Measurements from ENCODE around the gene RIPK4. TPM values are rescaled to one million over a fixed set of nuclear protein-coding genes. Genes with fewer than 3 reads are reported as not detected.

Gene RIPK4
- total and polyA plus RNA-seq, 7 donors = 0.01 TPM; not detected in 6

GRCh38 chr21:41707231-41707959 is 59.5 kb downstream of the RIPK4 start:
- DNase-seq (no peak), ATAC-seq (no peak)
- Histone ChIP-seq H3K9me3 (no peaks in the 10 kb centered on the region), H3K27ac (no peak overlapping the region), H3K4me3 (no peak overlapping the region), H3K4me1 (no peaks in the 10 kb centered on the region), H3K36me3 (ENCODE audit: insufficient read depth in 1 of 2, low read depth in 1 of 2) (no peaks in the 10 kb centered on the region), H3K27me3 (ENCODE audit: insufficient read depth in 3 of 3, low read length in 2 of 3) (peaks cover 0 to 7% (median 0%) of the 10 kb centered on the region in 3 donors)
- WGBS, 3 donors = 37 to 51% (median 38%) methylated on average over 6 of the region's 6 CpGs
- intact Hi-C loops (cut with DNase I) = no loop called here
- TF ChIP-seq CTCF (IDR thresholded peaks at IDR 0.05) = no peak

GRCh38 chr21:41706678-41707077 is 60.2 kb downstream of the RIPK4 start:
- Histone ChIP-seq H3K9me3 (no peaks in the 10 kb centered on the region), H3K4me1 (no peaks in the 10 kb centered on the region), H3K4me3 (no peak overlapping the region), H3K36me3 (ENCODE audit: insufficient read depth in 1 of 2, low read depth in 1 of 2) (no peaks in the 10 kb centered on the region), H3K27ac (no peak overlapping the region), H3K27me3 (ENCODE audit: insufficient read depth in 3 of 3, low read length in 2 of 3) (no peaks in the 10 kb centered on the region)
- DNase-seq (no peak), ATAC-seq (no peak)
- TF ChIP-seq CTCF (IDR thresholded peaks at IDR 0.05) = no peak
- WGBS, 3 donors = 60 to 67% (median 66%) methylated on average over 3 of the region's 3 CpGs
- intact Hi-C loops (cut with DNase I) = no loop called here

GRCh38 chr21:41706263-41706639 is 60.6 kb downstream of the RIPK4 start:
- 64 to 89% (median 74%) methylated on average over 4 of the region's 4 CpGs for WGBS, 3 donors
- ATAC-seq (no peak), DNase-seq (peak in 1 of 2 donors; percentile 32)
- Histone ChIP-seq H3K4me3 (no peak overlapping the region), H3K4me1 (no peaks in the 10 kb centered on the region), H3K36me3 (ENCODE audit: insufficient read depth in 1 of 2, low read depth in 1 of 2) (no peaks in the 10 kb centered on the region), H3K27me3 (ENCODE audit: insufficient read depth in 3 of 3, low read length in 2 of 3) (no peaks in the 10 kb centered on the region), H3K27ac (no peak overlapping the region), H3K9me3 (no peaks in the 10 kb centered on the region)
- intact Hi-C loops (cut with DNase I) = no loop called here
- TF ChIP-seq CTCF (IDR thresholded peaks at IDR 0.05) = no peak

- Histone ChIP-seq H3K27ac (no peak overlapping the region), H3K9me3 (no peaks in the 10 kb centered on the region), H3K4me3 (no peak overlapping the region), H3K4me1 (no peaks in the 10 kb centered on the region), H3K36me3 (ENCODE audit: insufficient read depth in 1 of 2, low read depth in 1 of 2) (no peaks in the 10 kb centered on the region), H3K27me3 (ENCODE audit: insufficient read depth in 3 of 3, low read length in 2 of 3) (no peaks in the 10 kb centered on the region)
- intact Hi-C loops (cut with DNase I) = no loop called here
- ATAC-seq (no peak), DNase-seq (peak in 1 of 2 donors; percentile 26)
- WGBS, 3 donors = 87 to 89% (median 89%) methylated on average over 16 of the region's 16 CpGs
- no peak for TF ChIP-seq CTCF (IDR thresholded peaks at IDR 0.05)
Observed at GRCh38 chr21:41705546-41706262, 61.1 kb downstream of the RIPK4 start.

Data from psoas muscle (tissue), 8 donors.